ENCODE results near the gene CKS1B.

CKS1B gene

GRCh38 chr1:154957091-154957657 lies 17.3 kb upstream of the CKS1B start:
- no peak for TF ChIP-seq CTCF (IDR thresholded peaks at IDR 0.05)
- Mint-ChIP-seq H3K36me3 (ENCODE audit: low read depth) (peaks cover 5% of the 10 kb centered on the region), H3K9me3 (no peaks in the 10 kb centered on the region), H3K4me3 (peak overlapping the region; percentile 94), H3K27ac (peak overlapping the region; percentile 100), H3K27me3 (ENCODE audit: low read depth, poor library complexity) (no peaks in the 10 kb centered on the region), H3K4me1 (peaks cover 72% of the 10 kb centered on the region)
- DNase-seq, result no peak

GRCh38 chr1:154958036-154958435 lies 16.4 kb upstream of the CKS1B start:
- H3K27me3 Mint-ChIP-seq (ENCODE audit: low read depth, poor library complexity), result no peaks in the 10 kb centered on the region
- no peaks in the 10 kb centered on the region for H3K9me3 Mint-ChIP-seq
- TF ChIP-seq CTCF (IDR thresholded peaks at IDR 0.05), result no peak
- no peak for DNase-seq
- peaks cover 5% of the 10 kb centered on the region for H3K36me3 Mint-ChIP-seq (ENCODE audit: low read depth)
- H3K4me1 Mint-ChIP-seq, result peaks cover 72% of the 10 kb centered on the region
- H3K4me3 Mint-ChIP-seq, result no peak overlapping the region
- H3K27ac Mint-ChIP-seq, result peak overlapping the region; percentile 64

- no peaks in the 10 kb centered on the region for H3K9me3 Mint-ChIP-seq
- peaks cover 71% of the 10 kb centered on the region for H3K4me1 Mint-ChIP-seq
- H3K4me3 Mint-ChIP-seq, result peak overlapping the region; percentile 16
- H3K36me3 Mint-ChIP-seq (ENCODE audit: low read depth), result peaks cover 9% of the 10 kb centered on the region
- H3K27me3 Mint-ChIP-seq (ENCODE audit: low read depth, poor library complexity), result no peaks in the 10 kb centered on the region
- TF ChIP-seq CTCF (IDR thresholded peaks at IDR 0.05), result no peak
- DNase-seq, result no peak
- H3K27ac Mint-ChIP-seq, result no peak overlapping the region
Observed at GRCh38 chr1:154958681-154959425, 15.6 kb upstream of the CKS1B start.

DNA sequence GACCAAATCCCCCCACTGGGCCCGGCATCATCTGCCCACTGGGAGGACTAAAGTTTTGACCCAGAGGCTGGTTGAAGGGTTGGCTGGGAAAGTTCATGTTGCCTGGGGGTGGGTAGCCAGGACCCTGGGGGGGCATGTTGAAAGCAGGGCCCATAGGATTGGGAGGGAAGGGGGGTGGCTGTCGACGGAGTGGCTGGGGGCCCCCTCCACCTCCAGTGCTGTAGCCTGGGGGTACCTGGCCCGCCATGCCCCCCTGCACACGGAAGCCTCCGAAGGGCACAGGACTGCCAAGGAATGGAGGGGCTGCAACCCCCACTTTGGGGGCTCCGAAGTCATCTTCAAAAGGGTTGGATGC lies 15.1 kb upstream of the CKS1B start:
- peak overlapping the region; percentile 97 for H3K4me3 Mint-ChIP-seq
- H3K27me3 Mint-ChIP-seq (ENCODE audit: low read depth, poor library complexity), result no peaks in the 10 kb centered on the region
- no peak overlapping the region for H3K27ac Mint-ChIP-seq
- no peak for TF ChIP-seq CTCF (IDR thresholded peaks at IDR 0.05)
- no peak for DNase-seq
- peaks cover 69% of the 10 kb centered on the region for H3K4me1 Mint-ChIP-seq
- no peaks in the 10 kb centered on the region for H3K9me3 Mint-ChIP-seq
- H3K36me3 Mint-ChIP-seq (ENCODE audit: low read depth), result peaks cover 12% of the 10 kb centered on the region

DNA sequence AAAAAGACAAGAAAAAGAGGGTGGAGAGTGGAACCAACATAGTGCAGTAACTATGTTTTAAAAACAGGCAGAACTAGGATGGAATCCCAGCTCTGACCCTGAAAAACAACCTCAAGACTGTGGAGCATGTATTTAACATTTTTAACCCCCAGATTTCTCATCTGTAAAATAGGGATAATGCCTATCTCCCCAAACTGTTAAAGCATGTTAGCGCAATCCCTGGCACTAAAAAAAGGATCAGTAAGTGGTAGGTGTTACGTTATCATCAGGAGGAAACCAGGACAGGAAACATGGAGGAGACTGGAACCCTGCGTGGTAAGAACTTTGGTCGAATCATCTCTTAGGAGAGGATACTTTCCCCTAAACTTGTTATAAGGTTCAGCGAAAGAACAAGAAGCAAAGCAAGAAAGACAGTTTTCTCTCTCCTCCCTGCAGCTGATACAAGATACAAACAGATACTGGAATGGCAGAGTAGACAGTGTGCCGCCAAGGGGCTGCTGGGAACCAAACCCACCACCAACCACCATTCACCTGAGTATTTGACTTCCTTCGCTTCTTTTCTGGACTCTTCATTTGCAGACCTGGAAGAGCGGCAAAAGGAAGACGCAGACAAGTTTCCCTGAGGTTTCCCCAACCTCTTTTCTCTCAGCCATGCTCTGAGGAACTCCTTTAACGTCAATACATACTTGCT lies 13.9 kb upstream of the CKS1B start:
- TF ChIP-seq CTCF (IDR thresholded peaks at IDR 0.05), result no peak
- Mint-ChIP-seq H3K36me3 (ENCODE audit: low read depth) (peaks cover 24% of the 10 kb centered on the region), H3K9me3 (no peaks in the 10 kb centered on the region), H3K27ac (peak overlapping the region; percentile 97), H3K4me3 (peak overlapping the region; percentile 97), H3K27me3 (ENCODE audit: low read depth, poor library complexity) (no peaks in the 10 kb centered on the region), H3K4me1 (peaks cover 57% of the 10 kb centered on the region)
- no peak for DNase-seq
